Activated B cell treated with CpG ODN at 0.5 μM for 24 hours (primary cell): ENCODE measurements around the gene SCAPER. TPM values are rescaled to one million over a fixed set of nuclear protein-coding genes. Genes with fewer than 3 reads are reported as not detected.

ENCODE experiments used
- ATAC-seq: fragments of 200-7000 bp; cut with Tn5 transposase; one replicate; pipeline ENCODE4 v1.10.0; 2021; ENCODE audit warnings: low read depth, mild to moderate bottlenecking, moderate library complexity
- CTCF ChIA-PET: fragments of 350-600 bp; sonication (Branson Sonifier 250); formaldehyde crosslinking; loops from one replicate; lab custom pipeline; 2021; ENCODE audit warnings: antibody characterized with exemption; lab: Charles Lee
- POLR2A ChIA-PET: fragments of 350-600 bp; sonication (Branson Sonifier 250); formaldehyde crosslinking; loops from one replicate; lab custom pipeline; 2021; ENCODE audit warnings: antibody characterized with exemption; lab: Charles Lee
- DNase-seq: peaks from one replicate; pipeline ENCODE4 v3.0.0; 2022
- H3K27ac Mint-ChIP-seq: one replicate; pipeline ENCODE4 v1.8.0; 2020; ENCODE audit warnings: mixed read lengths
- H3K27me3 Mint-ChIP-seq: one replicate; pipeline ENCODE4 v1.8.0; 2021; ENCODE audit warnings: mixed read lengths
- H3K36me3 Mint-ChIP-seq: one replicate; pipeline ENCODE4 v1.8.0; 2021; ENCODE audit warnings: low read depth, mixed read lengths
- H3K4me1 Mint-ChIP-seq: one replicate; pipeline ENCODE4 v1.8.0; 2021; ENCODE audit warnings: mixed read lengths
- H3K4me3 Mint-ChIP-seq: one replicate; pipeline ENCODE4 v1.8.0; 2020; ENCODE audit warnings: mild to moderate bottlenecking, mixed read lengths
- H3K9me3 Mint-ChIP-seq: one replicate; pipeline ENCODE4 v1.8.0; 2020; ENCODE audit warnings: mixed read lengths
- intact Hi-C: fragments of 100-400 bp; cut with micrococcal nuclease; formaldehyde crosslinking; loops from one replicate; pipeline ENCODE4 v1.15.1; 2024
- total RNA-seq: library from RNA; stranded (reverse); gene quantifications from 2 replicates; pipeline ENCODE4 v1.2.3, GENCODE V29; 2022
- TF ChIP-seq, protein P1 (sequence below): fragments of 200-600 bp; IDR thresholded peaks from one replicate; pipeline ENCODE4 v1.8.0; 2022; ENCODE audit warnings: antibody characterized with exemption, mild to moderate bottlenecking

The SCAPER gene
- total RNA-seq, 1 donor from 2014 or later = 38.8 TPM

DNA sequence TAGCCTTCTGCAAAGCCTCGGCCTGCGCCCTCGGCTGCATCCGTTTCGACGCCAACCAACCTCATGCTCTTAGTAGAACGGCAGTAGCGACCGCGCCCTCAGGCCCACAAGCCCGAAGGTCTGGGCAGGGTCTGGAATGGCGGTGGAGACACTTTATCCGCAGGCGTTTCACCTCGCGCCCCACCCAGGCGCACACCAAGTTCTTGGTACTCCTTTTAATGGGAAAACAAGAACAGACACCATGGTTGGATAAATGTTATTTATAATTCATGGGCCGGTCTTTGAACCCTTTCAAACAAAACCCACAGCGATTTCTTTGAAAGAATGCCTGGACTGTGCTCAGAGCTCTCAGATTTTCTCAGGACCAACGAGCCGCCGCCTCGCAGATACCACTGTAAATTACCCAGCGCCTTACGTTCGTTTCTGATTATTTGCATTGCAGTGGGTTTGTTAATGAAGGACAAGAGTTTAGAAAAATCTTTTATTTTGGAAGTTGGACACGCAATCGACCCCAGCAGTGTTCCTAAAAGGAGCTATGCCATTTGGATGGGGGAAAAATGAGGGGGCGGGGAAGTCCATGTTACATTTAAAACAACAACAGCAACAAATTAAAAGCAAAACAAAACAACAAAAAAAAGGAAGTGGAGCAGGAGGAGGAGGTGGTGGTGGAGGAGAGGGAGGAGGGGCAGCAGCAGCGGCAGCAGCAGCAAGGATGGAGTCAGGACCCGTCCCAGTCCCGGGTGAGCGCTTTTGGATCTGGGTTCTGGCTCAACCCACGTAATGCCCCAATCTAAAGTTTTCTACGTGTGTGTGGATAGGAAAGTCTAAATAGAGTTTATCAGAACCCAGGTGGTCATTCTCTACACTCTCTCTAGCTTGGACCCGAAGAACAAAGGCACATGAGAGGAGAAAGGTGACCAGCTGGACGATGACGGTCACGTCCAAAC lies 569.6 kb downstream of the SCAPER start:
- DNase-seq (no peak), ATAC-seq (peak; percentile 29)
- no peaks in the 10 kb centered on the region for H3K36me3 Mint-ChIP-seq
- TF ChIP-seq, protein P1, sequence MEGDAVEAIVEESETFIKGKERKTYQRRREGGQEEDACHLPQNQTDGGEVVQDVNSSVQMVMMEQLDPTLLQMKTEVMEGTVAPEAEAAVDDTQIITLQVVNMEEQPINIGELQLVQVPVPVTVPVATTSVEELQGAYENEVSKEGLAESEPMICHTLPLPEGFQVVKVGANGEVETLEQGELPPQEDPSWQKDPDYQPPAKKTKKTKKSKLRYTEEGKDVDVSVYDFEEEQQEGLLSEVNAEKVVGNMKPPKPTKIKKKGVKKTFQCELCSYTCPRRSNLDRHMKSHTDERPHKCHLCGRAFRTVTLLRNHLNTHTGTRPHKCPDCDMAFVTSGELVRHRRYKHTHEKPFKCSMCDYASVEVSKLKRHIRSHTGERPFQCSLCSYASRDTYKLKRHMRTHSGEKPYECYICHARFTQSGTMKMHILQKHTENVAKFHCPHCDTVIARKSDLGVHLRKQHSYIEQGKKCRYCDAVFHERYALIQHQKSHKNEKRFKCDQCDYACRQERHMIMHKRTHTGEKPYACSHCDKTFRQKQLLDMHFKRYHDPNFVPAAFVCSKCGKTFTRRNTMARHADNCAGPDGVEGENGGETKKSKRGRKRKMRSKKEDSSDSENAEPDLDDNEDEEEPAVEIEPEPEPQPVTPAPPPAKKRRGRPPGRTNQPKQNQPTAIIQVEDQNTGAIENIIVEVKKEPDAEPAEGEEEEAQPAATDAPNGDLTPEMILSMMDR = no peak
- H3K27ac Mint-ChIP-seq = peak overlapping the region; percentile 65
- ChIA-PET CTCF (interaction anchor here (1.2 kb wide), 1 partner anchor 11 kb away, joined by 3 read pairs; no protein-coding TSS in a partner anchor), POLR2A (interaction anchor here (0.8 to 2.0 kb wide), 5 partner anchors 10 to 239 kb away, joined by 3 to 16 read pairs (median 5); partner anchors contain the start of gene ETFA)
- peaks cover 52% of the 10 kb centered on the region for H3K27me3 Mint-ChIP-seq
- peaks cover 51% of the 10 kb centered on the region for H3K4me1 Mint-ChIP-seq
- peak overlapping the region; percentile 82 for H3K4me3 Mint-ChIP-seq
- H3K9me3 Mint-ChIP-seq = no peaks in the 10 kb centered on the region
- intact Hi-C loops = loop anchor here (1.0 to 10.0 kb wide), 4 partner anchors 8 to 529 kb away; partner anchors contain the start of gene ETFA

GRCh38 chr15:76334438-76335306 lies 570.5 kb downstream of the SCAPER start:
- ChIA-PET POLR2A (interaction anchor here (1.3 to 2.0 kb wide), 3 partner anchors 12 to 240 kb away, joined by 3 to 16 read pairs (median 5); partner anchors contain the start of gene ETFA), CTCF (no interaction called here)
- Mint-ChIP-seq H3K27ac (peak overlapping the region; percentile 65), H3K9me3 (no peaks in the 10 kb centered on the region), H3K36me3 (no peaks in the 10 kb centered on the region), H3K4me3 (peak overlapping the region; percentile 82), H3K4me1 (peaks cover 42% of the 10 kb centered on the region), H3K27me3 (peaks cover 50% of the 10 kb centered on the region)
- DNase-seq (no peak), ATAC-seq (no peak)
- TF ChIP-seq, protein P1 = no peak
- intact Hi-C loops = loop anchor here (1.0 to 10.0 kb wide), 4 partner anchors 9 to 530 kb away; partner anchors contain the start of gene ETFA

DNA sequence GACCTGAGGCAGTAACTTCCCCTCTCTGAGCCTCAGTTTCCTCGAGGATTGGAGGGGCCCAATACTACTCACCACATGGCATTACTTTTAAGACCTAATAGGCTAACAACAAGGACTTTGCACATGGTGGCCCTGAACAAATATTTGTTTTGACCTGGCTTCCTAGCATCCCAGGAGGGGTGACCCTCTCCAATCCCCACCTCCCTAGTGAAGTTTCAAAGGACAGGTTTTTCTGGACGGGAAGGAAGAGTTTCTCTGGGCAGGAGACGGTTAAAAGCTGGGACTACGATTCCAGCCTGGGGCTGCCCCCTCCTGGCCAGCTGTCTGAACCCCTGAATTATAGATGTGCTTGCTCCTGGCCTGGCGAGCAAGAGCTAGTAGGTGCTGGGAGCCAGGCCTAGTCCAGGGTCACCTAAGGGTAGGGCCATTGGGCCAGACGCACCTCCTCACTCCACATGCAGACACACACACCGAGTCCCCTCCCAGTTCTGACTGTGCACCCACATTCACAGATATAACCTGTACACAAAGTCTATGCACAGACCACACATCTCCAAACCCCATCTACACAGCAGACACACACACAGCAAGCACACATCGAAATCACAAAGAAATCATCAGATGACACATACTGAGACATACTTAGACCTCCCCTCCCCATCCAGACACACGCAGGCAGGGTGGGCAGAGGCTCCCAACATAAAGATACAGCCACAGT lies 571.3 kb downstream of the SCAPER start:
- ATAC-seq = no peak
- TF ChIP-seq, protein P1 = no peak
- intact Hi-C loops = loop anchor here (2.0 to 10.0 kb wide), 2 partner anchors 99 to 531 kb away; no protein-coding TSS in a partner anchor
- Mint-ChIP-seq H3K36me3 (no peaks in the 10 kb centered on the region), H3K27me3 (peaks cover 51% of the 10 kb centered on the region), H3K27ac (no peak overlapping the region), H3K4me1 (peaks cover 34% of the 10 kb centered on the region), H3K4me3 (no peak overlapping the region), H3K9me3 (no peaks in the 10 kb centered on the region)
- POLR2A ChIA-PET = no interaction called here
- no peak for DNase-seq
- CTCF ChIA-PET = no interaction called here

GRCh38 chr15:76333309-76333708 lies 571.8 kb downstream of the SCAPER start:
- DNase-seq (no peak), ATAC-seq (no peak)
- peaks cover 46% of the 10 kb centered on the region for H3K27me3 Mint-ChIP-seq
- no peaks in the 10 kb centered on the region for H3K36me3 Mint-ChIP-seq
- H3K4me1 Mint-ChIP-seq = peaks cover 29% of the 10 kb centered on the region
- ChIA-PET POLR2A (no interaction called here), CTCF (no interaction called here)
- H3K9me3 Mint-ChIP-seq = no peaks in the 10 kb centered on the region
- no peak overlapping the region for H3K27ac Mint-ChIP-seq
- TF ChIP-seq, protein P1 = no peak
- intact Hi-C loops = loop anchor here (2.0 to 10.0 kb wide), 2 partner anchors 99 to 531 kb away; no protein-coding TSS in a partner anchor
- no peak overlapping the region for H3K4me3 Mint-ChIP-seq
